Tibial artery (tissue), 4 donors: ENCODE data around the gene DHRS13.
A peak's percentile ranks its signal among the peaks of the same experiment; 100 is the strongest.

Experiments used
- DNase-seq, 2 donors: peaks; one replicate each; pipeline ENCODE4 v3.0.0-alpha.2; 2019
- H3K27ac ChIP-seq, 2 donors: fragments of 200-600 bp; sonication (generic) in 1 of 2; 1 replicate in 1 of 2; 2 replicates in 1 of 2; pipeline ENCODE4 v1.5.1; 2018 to 2019; ENCODE audit warnings: mild to moderate bottlenecking in 1 of 2
- H3K27me3 ChIP-seq, 2 donors: fragments of 200-600 bp; sonication (generic) in 1 of 2; one replicate each; pipeline versions ENCODE4 v1.5.1 to v1.6.0; 2016 to 2019
- H3K36me3 ChIP-seq, 3 donors: fragments of 200-600 bp; sonication (generic) in 2 of 3; one replicate each; pipeline ENCODE4 v1.5.1; 2016 to 2019; ENCODE audit warnings: mild to moderate bottlenecking in 2 of 3
- H3K4me1 ChIP-seq, 4 donors: fragments of 200-600 bp; sonication (generic) in 2 of 4; 1 replicate in 3 of 4; 2 replicates in 1 of 4; pipeline ENCODE4 v1.5.1; 2016 to 2019
- H3K4me3 ChIP-seq, 2 donors: fragments of 200-600 bp; sonication (generic) in 1 of 2; 1 replicate in 1 of 2; 2 replicates in 1 of 2; pipeline ENCODE4 v1.5.1; 2018 to 2019; ENCODE audit warnings: mild to moderate bottlenecking in 2 of 2
- H3K9me3 ChIP-seq, 3 donors: fragments of 200-600 bp; sonication (generic) in 1 of 3; one replicate each; pipeline ENCODE4 v1.5.1; 2016 to 2019
- CTCF ChIP-seq, 2 experiments: fragments of 200-600 bp in 1 of 2; fragments of 450-650 bp in 1 of 2; IDR thresholded peaks; one replicate each; pipeline ENCODE4 v1.5.1; 2017 to 2019; ENCODE audit warnings: antibody characterized with exemption in 2 of 2, mild to moderate bottlenecking in 1 of 2, moderate library complexity in 1 of 2
- intact Hi-C: fragments of 100-400 bp; cut with DNase I; formaldehyde crosslinking; loops from one replicate; pipeline ENCODE4 v1.15.0; 2023; ENCODE audit warnings: low total_unique reads

DHRS13 gene

GRCh38 chr17:28920201-28920600 lies 17.3 kb upstream of the DHRS13 start:
- no peaks in the 10 kb centered on the region for H3K9me3 ChIP-seq
- no peak overlapping the region for H3K4me3 ChIP-seq
- no peaks in the 10 kb centered on the region for H3K4me1 ChIP-seq
- no peak for DNase-seq
- peaks cover 85 to 89% (median 87%) of the 10 kb centered on the region in 3 donors for H3K36me3 ChIP-seq
- H3K27me3 ChIP-seq, result no peaks in the 10 kb centered on the region
- TF ChIP-seq CTCF (IDR thresholded peaks at IDR 0.05), result no peak
- intact Hi-C loops, result no loop called here
- H3K27ac ChIP-seq, result no peak overlapping the region

- intact Hi-C loops, result loop anchor here (5.0 kb wide), 1 partner anchor 156 kb away; no protein-coding TSS in a partner anchor
- Histone ChIP-seq H3K9me3 (no peaks in the 10 kb centered on the region), H3K27me3 (no peaks in the 10 kb centered on the region), H3K4me1 (no peaks in the 10 kb centered on the region), H3K27ac (no peak overlapping the region), H3K36me3 (peaks cover 91 to 98% (median 95%) of the 10 kb centered on the region in 3 donors), H3K4me3 (no peak overlapping the region)
- TF ChIP-seq CTCF (IDR thresholded peaks at IDR 0.05), result no peak
- DNase-seq, result no peak
Measured at GRCh38 chr17:28918295-28918694, 15.4 kb upstream of the DHRS13 start.

GRCh38 chr17:28917465-28917864 lies 14.6 kb upstream of the DHRS13 start:
- peaks cover 91 to 98% (median 95%) of the 10 kb centered on the region in 3 donors for H3K36me3 ChIP-seq
- no peaks in the 10 kb centered on the region for H3K27me3 ChIP-seq
- H3K9me3 ChIP-seq, result no peaks in the 10 kb centered on the region
- peak overlapping the region in 1 of 2 donors; percentile 16 for H3K27ac ChIP-seq
- DNase-seq, result no peak
- TF ChIP-seq CTCF (IDR thresholded peaks at IDR 0.05), result no peak
- no peaks in the 10 kb centered on the region for H3K4me1 ChIP-seq
- intact Hi-C loops, result loop anchor here (5.0 kb wide), 1 partner anchor 155 kb away; no protein-coding TSS in a partner anchor
- no peak overlapping the region for H3K4me3 ChIP-seq

- TF ChIP-seq CTCF (IDR thresholded peaks at IDR 0.05), result no peak
- Histone ChIP-seq H3K27ac (no peak overlapping the region), H3K36me3 (peaks cover 91 to 100% (median 95%) of the 10 kb centered on the region in 3 donors), H3K4me1 (no peaks in the 10 kb centered on the region), H3K27me3 (no peaks in the 10 kb centered on the region), H3K9me3 (no peaks in the 10 kb centered on the region), H3K4me3 (no peak overlapping the region)
- no peak for DNase-seq
- intact Hi-C loops, result loop anchor here (5.0 kb wide), 1 partner anchor 155 kb away; no protein-coding TSS in a partner anchor
Measured at GRCh38 chr17:28917029-28917428, 14.2 kb upstream of the DHRS13 start.

GRCh38 chr17:28916302-28916934 lies 13.5 kb upstream of the DHRS13 start:
- Histone ChIP-seq H3K36me3 (peaks cover 93 to 100% (median 95%) of the 10 kb centered on the region in 3 donors), H3K27ac (no peak overlapping the region)
- intact Hi-C loops, result loop anchor here (5.0 kb wide), 1 partner anchor 154 kb away; no protein-coding TSS in a partner anchor

More at GRCh38 chr17:28916302-28916934, 13.5 kb upstream of the DHRS13 start:
- Histone ChIP-seq H3K9me3 (no peaks in the 10 kb centered on the region), H3K4me3 (no peak overlapping the region), H3K4me1 (no peaks in the 10 kb centered on the region), H3K27me3 (no peaks in the 10 kb centered on the region)
- peak; percentile 62 to 72 for TF ChIP-seq CTCF (IDR thresholded peaks at IDR 0.05)
- DNase-seq, result peak in 1 of 2 donors; percentile 51
